ENCODE measurements around the gene FANCB. TPM values are rescaled to one million over a fixed set of nuclear protein-coding genes. Genes with fewer than 3 reads are reported as not detected.

Gene FANCB
- total RNA-seq, 3 donors from 2014 or later, result 0.96 to 2.8 (median 2.6) TPM

GRCh38 chrX:14832151-14832550 lies 40.7 kb downstream of the FANCB start:
- Histone ChIP-seq H3K36me3 (no peaks in the 10 kb centered on the region), H3K4me1 (no peaks in the 10 kb centered on the region), H3K27me3 (peaks cover 0 to 4% of the 10 kb centered on the region in 2 donors), H3K27ac (no peak overlapping the region), H3K4me3 (no peak overlapping the region), H3K9me3 (peaks cover 0 to 9% of the 10 kb centered on the region in 2 donors)
- TF ChIP-seq POLR2AphosphoS5 (IDR thresholded peaks at IDR 0.05) (no peak), CTCF (IDR thresholded peaks at IDR 0.05) (no peak), POLR2A (IDR thresholded peaks at IDR 0.05) (no peak)
- no peak for DNase-seq (ENCODE audit: low spot score in 2 of 2)
- intact Hi-C loops (cut with DNase I; ENCODE audit: low total_unique reads), result no loop called here

GRCh38 chrX:14829643-14830042 lies 43.2 kb downstream of the FANCB start:
- H3K4me1 ChIP-seq, result no peaks in the 10 kb centered on the region
- no peak overlapping the region for H3K4me3 ChIP-seq
- intact Hi-C loops (cut with DNase I; ENCODE audit: low total_unique reads), result no loop called here
- H3K27ac ChIP-seq, result no peak overlapping the region
- TF ChIP-seq POLR2AphosphoS5 (IDR thresholded peaks at IDR 0.05), result no peak
- TF ChIP-seq CTCF (IDR thresholded peaks at IDR 0.05), result no peak
- no peak for TF ChIP-seq POLR2A (IDR thresholded peaks at IDR 0.05)
- no peak for DNase-seq (ENCODE audit: low spot score in 2 of 2)
- no peaks in the 10 kb centered on the region for H3K36me3 ChIP-seq
- H3K9me3 ChIP-seq, result peaks cover 0 to 9% of the 10 kb centered on the region in 2 donors
- peaks cover 0 to 14% of the 10 kb centered on the region in 2 donors for H3K27me3 ChIP-seq

GRCh38 chrX:14826319-14826718 lies 46.5 kb downstream of the FANCB start:
- DNase-seq (ENCODE audit: low spot score in 2 of 2), result no peak
- H3K9me3 ChIP-seq, result peaks cover 0 to 9% of the 10 kb centered on the region in 2 donors
- no peaks in the 10 kb centered on the region for H3K4me1 ChIP-seq
- H3K36me3 ChIP-seq, result no peaks in the 10 kb centered on the region
- H3K4me3 ChIP-seq, result no peak overlapping the region
- intact Hi-C loops (cut with DNase I; ENCODE audit: low total_unique reads), result no loop called here
- H3K27me3 ChIP-seq, result peaks cover 0 to 14% of the 10 kb centered on the region in 2 donors
- H3K27ac ChIP-seq, result no peak overlapping the region
- TF ChIP-seq POLR2AphosphoS5 (IDR thresholded peaks at IDR 0.05) (no peak), CTCF (IDR thresholded peaks at IDR 0.05) (no peak), POLR2A (IDR thresholded peaks at IDR 0.05) (no peak)

- Histone ChIP-seq H3K36me3 (no peaks in the 10 kb centered on the region), H3K4me3 (no peak overlapping the region), H3K27ac (no peak overlapping the region), H3K4me1 (no peaks in the 10 kb centered on the region), H3K27me3 (peaks cover 0 to 14% of the 10 kb centered on the region in 2 donors), H3K9me3 (peaks cover 0 to 9% of the 10 kb centered on the region in 2 donors)
- intact Hi-C loops (cut with DNase I; ENCODE audit: low total_unique reads), result no loop called here
- DNase-seq (ENCODE audit: low spot score in 2 of 2), result no peak
- TF ChIP-seq CTCF (IDR thresholded peaks at IDR 0.05), result no peak
- TF ChIP-seq POLR2AphosphoS5 (IDR thresholded peaks at IDR 0.05), result no peak
- TF ChIP-seq POLR2A (IDR thresholded peaks at IDR 0.05), result no peak
Measured at GRCh38 chrX:14825851-14826250, 47.0 kb downstream of the FANCB start.

- Histone ChIP-seq H3K4me3 (no peak overlapping the region), H3K4me1 (no peaks in the 10 kb centered on the region), H3K9me3 (peaks cover 0 to 12% of the 10 kb centered on the region in 2 donors), H3K27me3 (peaks cover 0 to under 1% of the 10 kb centered on the region in 2 donors), H3K36me3 (no peaks in the 10 kb centered on the region), H3K27ac (no peak overlapping the region)
- no peak for TF ChIP-seq POLR2A (IDR thresholded peaks at IDR 0.05)
- TF ChIP-seq CTCF (IDR thresholded peaks at IDR 0.05), result no peak
- TF ChIP-seq POLR2AphosphoS5 (IDR thresholded peaks at IDR 0.05), result no peak
- DNase-seq (ENCODE audit: low spot score in 2 of 2), result no peak
- intact Hi-C loops (cut with DNase I; ENCODE audit: low total_unique reads), result no loop called here
Measured at GRCh38 chrX:14819769-14820168, 53.1 kb downstream of the FANCB start.
